ENCODE data around the gene TSHR. TPM values are rescaled to one million over a fixed set of nuclear protein-coding genes. Genes with fewer than 3 reads are reported as not detected.

Gene TSHR
- total RNA-seq, 1 experiment from 2014 or later: not detected

DNA sequence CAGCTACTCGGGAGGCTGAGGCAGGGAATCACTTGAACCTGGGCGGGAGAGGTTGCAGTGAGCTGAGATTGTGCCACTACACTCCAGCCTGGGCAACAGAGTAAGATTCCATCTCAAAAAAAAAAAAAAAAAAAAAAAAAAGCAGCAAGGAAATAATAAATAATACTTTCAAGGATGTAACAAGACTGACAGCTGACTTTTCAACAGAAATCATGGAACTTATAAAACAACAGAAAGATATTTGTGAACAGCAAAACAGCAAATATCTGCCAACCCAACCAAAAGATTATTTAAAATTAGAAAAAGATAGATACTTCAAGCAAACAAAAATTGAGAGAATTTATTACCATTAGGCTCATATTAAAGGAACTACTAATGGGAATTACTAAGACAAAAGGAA, 115.1 kb downstream of the TSHR start:
- H3K79me1 ChIP-seq (ENCODE audit: insufficient read depth, low read depth, low read length, poor library complexity, severe bottlenecking): no peaks in the 10 kb centered on the region
- Mint-ChIP-seq H3K27ac (no peak overlapping the region), H3K36me3 (ENCODE audit: insufficient read depth in 1 of 3, low read depth in 3 of 3) (peaks cover 0 to 9% (median 3%) of the 10 kb centered on the region in 3 experiments; a peak in 4 of 7 replicates), H3K4me3 (no peak overlapping the region), H3K9me3 (peaks cover 10 to 15% of the 10 kb centered on the region in 2 experiments; a peak in 4 of 5 replicates), H3K4me1 (no peaks in the 10 kb centered on the region), H3K27me3 (ENCODE audit: low read depth) (no peaks in the 10 kb centered on the region)
- no peak overlapping the region for H3K9ac ChIP-seq (ENCODE audit: extremely low read depth, insufficient read length, low read length)
- H3K4me1 ChIP-seq (ENCODE audit: insufficient read depth, low read length): no peaks in the 10 kb centered on the region
- no peak overlapping the region for H3K4ac ChIP-seq (ENCODE audit: low read depth, low read length)
- no peak overlapping the region for H3T11ph ChIP-seq (ENCODE audit: low read length)
- WGBS (ENCODE audit: extremely low coverage, insufficient read length, low lambda C conversion rate): no CpG with 5 or more reads among the region's 2 CpGs
- no peak overlapping the region for H2BK5ac ChIP-seq (ENCODE audit: insufficient read length, low read length)
- no peak overlapping the region for H3K4me2 ChIP-seq (ENCODE audit: insufficient read depth, insufficient read length, low read length)
- H3K18ac ChIP-seq (ENCODE audit: insufficient read length, low read depth, low read length): no peak overlapping the region
- no peaks in the 10 kb centered on the region for H4K20me1 ChIP-seq (ENCODE audit: control insufficient read depth, insufficient read depth, insufficient read length)
- no peak for DNase-seq
- no peaks in the 10 kb centered on the region for H3K79me2 ChIP-seq (ENCODE audit: insufficient read depth, low read length)
- no peak for TF ChIP-seq CTCF (conservative IDR thresholded peaks at IDR 0.05)
- H3K23ac ChIP-seq (ENCODE audit: insufficient read length, low read depth, low read length): no peak overlapping the region
- H2BK15ac ChIP-seq (ENCODE audit: low read depth, low read length): no peak overlapping the region
- no peaks in the 10 kb centered on the region for H3K23me2 ChIP-seq (ENCODE audit: insufficient read length, low read depth, low read length, poor library complexity, severe bottlenecking)
- no peak overlapping the region for H4K8ac ChIP-seq (replicated peaks; ENCODE audit: insufficient read length, low read depth, low read length)
- H2AFZ ChIP-seq (ENCODE audit: low read length): no peak overlapping the region
- H3K14ac ChIP-seq (ENCODE audit: insufficient read depth, low read length): no peak overlapping the region
- H2BK12ac ChIP-seq (ENCODE audit: insufficient read length, low read depth, low read length): no peak overlapping the region
- no peak overlapping the region for H3K27ac ChIP-seq (ENCODE audit: insufficient read length, low read depth, low read length)
- H2BK20ac ChIP-seq (ENCODE audit: low read depth, low read length, poor library complexity, severe bottlenecking): no peak overlapping the region
- no peak overlapping the region for H2AK5ac ChIP-seq (ENCODE audit: insufficient read length, low read length)
- H3K9me3 ChIP-seq (ENCODE audit: control insufficient read depth, low read depth, low read length): no peaks in the 10 kb centered on the region
- no peak overlapping the region for H3K56ac ChIP-seq (ENCODE audit: insufficient read length, low read depth, low read length)
- no peaks in the 10 kb centered on the region for H3K27me3 ChIP-seq (ENCODE audit: insufficient read depth, low read length)
- no peak overlapping the region for H4K91ac ChIP-seq (ENCODE audit: insufficient read length, low read depth, low read length)
- H2BK120ac ChIP-seq (ENCODE audit: low read depth, low read length, poor library complexity, severe bottlenecking): no peak overlapping the region
- H4K5ac ChIP-seq (ENCODE audit: insufficient read length, low read depth, low read length): no peak overlapping the region

Data from H9 (cell line).